Neural cell (in vitro differentiated cells): ENCODE results near the gene EFCAB12. TPM values are rescaled to one million over a fixed set of nuclear protein-coding genes. Genes with fewer than 3 reads are reported as not detected.
"Not testable (repeated sequence)": the region's sequence is repeated elsewhere in the genome, so short reads cannot be mapped to it uniquely, and the experiment has no call there.

Experiments
- H2AFZ ChIP-seq: fragments of 200-600, 300-800 bp; sonication (generic), shearing (Covaris generic); 2 replicates; pipeline ENCODE4 v1.6.0; 2014; ENCODE audit warnings: low read depth, mild to moderate bottlenecking, antibody characterized with exemption, low read length, moderate library complexity
- H3F3A ChIP-seq: fragments of 200-600 bp; shearing (Covaris generic); 2 replicates; pipeline ENCODE4 v1.6.1; 2016; ENCODE audit warnings: mild to moderate bottlenecking, moderate library complexity, mixed read lengths, antibody characterized with exemption, low read length; ENCODE audit not compliant: insufficient read depth, poor library complexity, severe bottlenecking
- H3K27ac ChIP-seq: fragments of 200-600, 300-800 bp; sonication (generic), shearing (Covaris generic); 2 replicates; pipeline ENCODE4 v1.5.1; 2014; ENCODE audit warnings: mild to moderate bottlenecking, low read length, moderate library complexity
- H3K27me3 ChIP-seq: fragments of 300-800, 200-600 bp; sonication (generic), shearing (Covaris generic); 2 replicates; pipeline ENCODE4 v1.6.0; 2014; ENCODE audit warnings: mild to moderate bottlenecking, low read depth, low read length, moderate library complexity; ENCODE audit not compliant: insufficient read depth
- H3K36me3 ChIP-seq: fragments of 300-800, 200-600 bp; sonication (generic), shearing (Covaris generic); 2 replicates; pipeline ENCODE4 v1.5.1; 2014; ENCODE audit warnings: mild to moderate bottlenecking, antibody characterized with exemption, low read length, moderate library complexity; ENCODE audit not compliant: insufficient read depth
- H3K4me2 ChIP-seq: fragments of 300-800, 200-600 bp; sonication (generic), shearing (Covaris generic); 2 replicates; pipeline ENCODE4 v1.6.0; 2014; ENCODE audit warnings: mild to moderate bottlenecking, low read length
- H3K4me3 ChIP-seq: fragments of 300-800, 200-600 bp; sonication (generic), shearing (Covaris generic); 2 replicates; pipeline ENCODE4 v1.5.1; 2014; ENCODE audit warnings: mild to moderate bottlenecking, low read length, moderate library complexity
- H3K79me2 ChIP-seq: fragments of 200-600 bp; shearing (Covaris generic); replicated peaks from 2 replicates; pipeline ENCODE4 v1.6.0; 2014; ENCODE audit warnings: mild to moderate bottlenecking, low read length, moderate library complexity; ENCODE audit not compliant: insufficient read depth
- H3K9ac ChIP-seq: fragments of 300-800, 200-600 bp; sonication (generic), shearing (Covaris generic); 2 replicates; pipeline ENCODE4 v1.6.1; 2016; ENCODE audit warnings: mild to moderate bottlenecking, low read length, mixed read lengths
- H3K9me2 ChIP-seq: fragments of 200-600 bp; shearing (Covaris generic); 2 replicates; pipeline ENCODE4 v1.6.1; 2016; ENCODE audit warnings: mild to moderate bottlenecking, low read length, mixed read lengths; ENCODE audit not compliant: insufficient read depth
- H3K9me3 ChIP-seq: fragments of 200-600, 300-800 bp; sonication (generic), shearing (Covaris generic); 2 replicates; pipeline ENCODE4 v1.6.1; 2016; ENCODE audit warnings: mild to moderate bottlenecking, mixed run types, low read length, moderate library complexity, mixed read lengths
- H4K20me1 ChIP-seq: fragments of 200-600 bp; shearing (Covaris generic); 2 replicates; pipeline ENCODE4 v1.6.1; 2016; ENCODE audit warnings: mild to moderate bottlenecking, mixed run types; ENCODE audit not compliant: insufficient read depth
- CTCF ChIP-seq: fragments of 450-650 bp; IDR thresholded peaks from 2 replicates; pipeline ENCODE4 v1.5.1; 2014; ENCODE audit warnings: antibody characterized with exemption, mild to moderate bottlenecking, moderate library complexity; ENCODE audit not compliant: poor library complexity, severe bottlenecking
- EP300 ChIP-seq: fragments of 450-650 bp; conservative IDR thresholded peaks from 2 replicates; pipeline ENCODE4 v1.6.1; 2014; ENCODE audit warnings: antibody characterized with exemption, mild to moderate bottlenecking, moderate library complexity; ENCODE audit not compliant: poor library complexity, severe bottlenecking
- EZH2 ChIP-seq: fragments of 200-600, 300-800 bp; shearing (Covaris generic), sonication (generic); IDR thresholded peaks from 2 replicates; pipeline ENCODE4 v1.6.1; 2014; ENCODE audit warnings: antibody characterized with exemption, low read length, borderline replicate concordance, mild to moderate bottlenecking; ENCODE audit not compliant: insufficient read depth, poor library complexity, severe bottlenecking
- MXI1 ChIP-seq: fragments of 450-650 bp; conservative IDR thresholded peaks from 2 replicates; pipeline ENCODE4 v1.6.1; 2014; ENCODE audit warnings: antibody characterized with exemption, mild to moderate bottlenecking; ENCODE audit not compliant: poor library complexity, severe bottlenecking
- POLR2AphosphoS5 ChIP-seq: IDR thresholded peaks from 2 replicates; pipeline ENCODE4 v1.6.1; 2012
- RAD21 ChIP-seq: fragments of 450-650 bp; conservative IDR thresholded peaks from 2 replicates; pipeline ENCODE4 v1.6.1; 2014; ENCODE audit warnings: antibody characterized with exemption, mild to moderate bottlenecking, moderate library complexity
- REST ChIP-seq: IDR thresholded peaks from 2 replicates; pipeline ENCODE4 v1.6.1; 2012; ENCODE audit warnings: borderline replicate concordance
- SMC3 ChIP-seq: fragments of 450-650 bp; conservative IDR thresholded peaks from 2 replicates; pipeline ENCODE4 v1.6.1; 2014; ENCODE audit warnings: antibody characterized with exemption, mild to moderate bottlenecking, moderate library complexity; ENCODE audit not compliant: poor library complexity
- TAF1 ChIP-seq: IDR thresholded peaks from 2 replicates; pipeline ENCODE4 v1.6.1; 2012; ENCODE audit warnings: low read depth
- polyA plus RNA-seq: library from polyadenylated mRNA; depleted of rRNA; stranded (reverse); fragments of >200 nt; gene quantifications from 2 replicates; pipeline ENCODE4 v1.2.3, GENCODE V29; 2014

EFCAB12 gene
- polyA plus RNA-seq, 1 donor from 2014 or later, result 0.32 TPM

GRCh38 chr3:129384594-129385323 lies 43.7 kb downstream of the EFCAB12 start:
- Histone ChIP-seq H3K36me3 (no peaks in the 10 kb centered on the region), H3K27ac (no peak overlapping the region), H3K9ac (no peak overlapping the region), H4K20me1 (no peaks in the 10 kb centered on the region), H3F3A (no peaks in the 10 kb centered on the region), H3K27me3 (no peaks in the 10 kb centered on the region), H3K4me2 (no peak overlapping the region), H2AFZ (no peak overlapping the region), H3K9me2 (no peaks in the 10 kb centered on the region), H3K9me3 (no peaks in the 10 kb centered on the region), H3K4me3 (no peak overlapping the region), H3K79me2 (no peaks in the 10 kb centered on the region)
- TF ChIP-seq POLR2AphosphoS5 (no peak), MXI1 (no peak), TAF1 (no peak), EP300 (no peak), CTCF (no peak), SMC3 (no peak), REST (no peak), RAD21 (no peak), EZH2 (no peak)

- H3K4me3 ChIP-seq, H3K9me3 ChIP-seq, H3K9ac ChIP-seq, H3K9me2 ChIP-seq, H3K27me3 ChIP-seq, H3K4me2 ChIP-seq, H4K20me1 ChIP-seq, H3F3A ChIP-seq, H3K27ac ChIP-seq, H3K36me3 ChIP-seq, H3K79me2 ChIP-seq, H2AFZ ChIP-seq: not testable (repeated sequence)
Observed at GRCh38 chr3:129384103-129384502, 44.3 kb downstream of the EFCAB12 start.
